Parathyroid adenoma (tissue), 2 donors: Measurements from ENCODE around the gene ST6GALNAC5.
A peak's percentile ranks its signal among the peaks of the same experiment; 100 is the strongest.

ENCODE experiments used
- H2AFZ ChIP-seq: fragments of 300-600 bp; sonication (generic); one replicate; pipeline ENCODE4 v1.7.0; 2017; ENCODE audit warnings: antibody characterized with exemption, mild to moderate bottlenecking
- H3K27ac ChIP-seq: fragments of 300-600 bp; sonication (generic); one replicate; pipeline ENCODE4 v1.7.0; 2017
- H3K27me3 ChIP-seq: fragments of 300-600 bp; sonication (generic); one replicate; pipeline ENCODE4 v1.7.0; 2017; ENCODE audit warnings: low read length; ENCODE audit not compliant: control insufficient read depth, insufficient read depth
- H3K36me3 ChIP-seq: fragments of 300-600 bp; sonication (generic); one replicate; pipeline ENCODE4 v1.7.0; 2017; ENCODE audit warnings: low read length; ENCODE audit not compliant: control insufficient read depth, insufficient read depth
- H3K4me1 ChIP-seq: fragments of 300-600 bp; sonication (generic); one replicate; pipeline ENCODE4 v1.7.0; 2017; ENCODE audit warnings: control low read depth
- H3K4me2 ChIP-seq: fragments of 300-600 bp; sonication (generic); one replicate; pipeline ENCODE4 v1.7.0; 2017; ENCODE audit warnings: low read length
- H3K4me3 ChIP-seq: fragments of 300-600 bp; sonication (generic); one replicate; pipeline ENCODE4 v1.7.0; 2017; ENCODE audit warnings: low read depth, low read length
- H3K79me2 ChIP-seq: fragments of 300-600 bp; sonication (generic); one replicate; pipeline ENCODE4 v1.7.0; 2017; ENCODE audit warnings: control low read depth
- H3K9ac ChIP-seq: fragments of 300-600 bp; sonication (generic); one replicate; pipeline ENCODE4 v1.7.0; 2017; ENCODE audit warnings: mild to moderate bottlenecking
- H3K9me3 ChIP-seq: fragments of 300-600 bp; sonication (generic); one replicate; pipeline ENCODE4 v1.7.0; 2017; ENCODE audit warnings: low read length; ENCODE audit not compliant: control insufficient read depth
- CTCF ChIP-seq: fragments of 300-600 bp; sonication (generic); IDR thresholded peaks from one replicate; pipeline ENCODE4 v1.7.0; 2017; ENCODE audit warnings: antibody characterized with exemption, mild to moderate bottlenecking
- donor health status: primary hyperparathyroidism.

ST6GALNAC5 gene

GRCh38 chr1:76864383-76864782 is 2.9 kb upstream of the ST6GALNAC5 start:
- H3K27ac ChIP-seq, result no peak overlapping the region
- H3K4me1 ChIP-seq, result no peaks in the 10 kb centered on the region
- no peak overlapping the region for H3K9ac ChIP-seq
- H3K79me2 ChIP-seq, result no peaks in the 10 kb centered on the region
- H2AFZ ChIP-seq, result no peak overlapping the region
- no peak overlapping the region for H3K4me2 ChIP-seq
- no peaks in the 10 kb centered on the region for H3K36me3 ChIP-seq
- no peak for TF ChIP-seq CTCF
- H3K9me3 ChIP-seq, result no peaks in the 10 kb centered on the region
- peaks cover 7% of the 10 kb centered on the region for H3K27me3 ChIP-seq
- H3K4me3 ChIP-seq, result no peak overlapping the region

GRCh38 chr1:76865696-76866286 is 1.5 kb upstream of the ST6GALNAC5 start:
- Histone ChIP-seq H3K4me1 (no peaks in the 10 kb centered on the region), H3K27me3 (peaks cover 7% of the 10 kb centered on the region), H3K9ac (no peak overlapping the region), H3K9me3 (no peaks in the 10 kb centered on the region), H3K36me3 (no peaks in the 10 kb centered on the region), H2AFZ (no peak overlapping the region), H3K4me3 (no peak overlapping the region), H3K79me2 (no peaks in the 10 kb centered on the region), H3K27ac (no peak overlapping the region), H3K4me2 (no peak overlapping the region)
- no peak for TF ChIP-seq CTCF

DNA sequence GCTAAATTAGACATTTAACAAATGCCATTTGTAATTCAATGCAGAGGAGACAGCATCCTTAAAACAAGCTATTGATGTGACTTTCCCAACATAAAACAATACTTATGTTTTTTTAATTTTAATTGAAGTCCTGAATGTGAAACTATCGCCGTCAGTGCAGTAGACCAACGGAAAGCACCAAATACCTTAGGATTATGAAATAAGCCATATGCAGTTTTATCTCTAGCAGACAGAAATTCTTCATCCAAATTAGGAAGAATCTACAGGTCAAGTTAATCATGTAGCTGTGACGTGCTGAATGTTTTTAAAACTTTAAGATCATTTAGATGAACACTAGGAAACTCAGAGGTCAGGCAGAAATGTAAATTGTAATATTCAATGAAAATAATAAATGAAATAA is 714 bp upstream of the ST6GALNAC5 start:
- no peak overlapping the region for H3K9ac ChIP-seq
- H3K79me2 ChIP-seq, result no peaks in the 10 kb centered on the region
- no peak for TF ChIP-seq CTCF
- H3K4me3 ChIP-seq, result no peak overlapping the region
- no peaks in the 10 kb centered on the region for H3K36me3 ChIP-seq
- H3K27me3 ChIP-seq, result peaks cover 7% of the 10 kb centered on the region
- H2AFZ ChIP-seq, result no peak overlapping the region
- no peaks in the 10 kb centered on the region for H3K4me1 ChIP-seq
- H3K9me3 ChIP-seq, result no peaks in the 10 kb centered on the region
- no peak overlapping the region for H3K4me2 ChIP-seq
- no peak overlapping the region for H3K27ac ChIP-seq

- H3K4me1 ChIP-seq, result no peaks in the 10 kb centered on the region
- H3K27me3 ChIP-seq, result peaks cover 7% of the 10 kb centered on the region
- TF ChIP-seq CTCF, result no peak
- H3K9me3 ChIP-seq, result no peaks in the 10 kb centered on the region
- no peaks in the 10 kb centered on the region for H3K79me2 ChIP-seq
- H3K36me3 ChIP-seq, result no peaks in the 10 kb centered on the region
- peak overlapping the region; percentile 56 for H2AFZ ChIP-seq
- no peak overlapping the region for H3K27ac ChIP-seq
- peak overlapping the region; percentile 49 for H3K4me3 ChIP-seq
- H3K4me2 ChIP-seq, result peak overlapping the region; percentile 86
- no peak overlapping the region for H3K9ac ChIP-seq
These were observed 1.0 kb downstream of the ST6GALNAC5 start for GRCh38 chr1:76868154-76868882.

DNA sequence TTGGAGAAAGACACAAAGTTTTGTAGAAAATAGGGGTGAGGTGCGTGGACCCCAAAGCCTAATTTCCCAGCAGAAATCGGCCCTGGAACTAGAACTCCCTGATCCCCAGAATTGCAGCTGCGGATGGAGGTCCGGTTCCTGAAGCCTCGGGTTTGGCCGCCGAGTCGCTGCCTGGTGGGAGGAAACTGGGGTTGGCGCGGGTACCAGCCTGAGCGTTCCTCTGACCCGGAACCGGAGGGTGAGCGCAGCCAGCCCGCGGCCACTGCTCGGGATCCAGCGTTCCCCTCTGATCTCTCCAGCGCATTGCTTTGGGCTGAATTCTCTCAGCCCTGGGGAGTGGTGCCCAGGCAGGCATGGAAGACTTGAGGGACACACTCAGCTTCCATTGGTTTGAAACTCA is 1.6 kb downstream of the ST6GALNAC5 start:
- peak overlapping the region; percentile 86 for H3K4me2 ChIP-seq
- no peaks in the 10 kb centered on the region for H3K9me3 ChIP-seq
- no peaks in the 10 kb centered on the region for H3K4me1 ChIP-seq
- H3K4me3 ChIP-seq, result no peak overlapping the region
- no peaks in the 10 kb centered on the region for H3K79me2 ChIP-seq
- peaks cover 7% of the 10 kb centered on the region for H3K27me3 ChIP-seq
- H3K9ac ChIP-seq, result no peak overlapping the region
- H3K27ac ChIP-seq, result no peak overlapping the region
- no peak for TF ChIP-seq CTCF
- no peak overlapping the region for H2AFZ ChIP-seq
- H3K36me3 ChIP-seq, result no peaks in the 10 kb centered on the region
